ENCODE measurements around the gene HORMAD2.

HORMAD2 gene

DNA sequence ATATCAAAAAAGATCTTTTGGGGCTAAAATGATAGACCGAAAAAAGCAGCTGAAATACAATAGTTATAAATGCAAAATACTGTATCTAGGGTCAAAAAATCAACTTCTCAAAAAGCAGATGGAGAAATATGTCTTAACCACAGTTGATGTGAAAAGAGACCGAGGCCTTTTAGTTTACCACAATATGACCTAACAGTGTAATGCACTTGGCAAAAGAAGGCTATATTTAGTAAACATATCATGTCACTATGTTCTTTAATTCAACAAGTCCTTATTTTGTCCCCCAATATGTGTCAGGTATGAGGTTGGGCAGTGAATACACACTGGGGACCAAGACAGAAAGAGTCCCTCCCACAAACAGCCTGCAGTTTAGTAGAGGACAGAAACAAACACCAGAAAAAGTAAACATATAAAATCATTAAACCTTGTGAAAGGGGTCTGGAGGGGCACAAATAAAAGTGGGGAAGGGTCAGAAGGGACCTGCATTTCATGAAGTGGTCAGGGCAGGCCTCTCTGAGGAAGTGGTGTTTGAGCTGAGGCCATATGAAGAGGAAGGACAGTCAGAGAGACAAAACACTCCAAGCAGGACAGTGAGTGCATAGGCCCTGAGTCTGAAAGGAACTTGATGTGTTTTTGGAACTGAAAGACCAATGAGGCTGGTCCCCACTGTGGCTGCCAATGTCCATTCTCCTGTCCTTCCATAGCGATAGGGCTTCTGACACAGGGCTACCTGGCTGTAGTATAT lies 112.9 kb downstream of the HORMAD2 start:
- no peak overlapping the region for H3K4me3 ChIP-seq
- TF ChIP-seq, protein P1, sequence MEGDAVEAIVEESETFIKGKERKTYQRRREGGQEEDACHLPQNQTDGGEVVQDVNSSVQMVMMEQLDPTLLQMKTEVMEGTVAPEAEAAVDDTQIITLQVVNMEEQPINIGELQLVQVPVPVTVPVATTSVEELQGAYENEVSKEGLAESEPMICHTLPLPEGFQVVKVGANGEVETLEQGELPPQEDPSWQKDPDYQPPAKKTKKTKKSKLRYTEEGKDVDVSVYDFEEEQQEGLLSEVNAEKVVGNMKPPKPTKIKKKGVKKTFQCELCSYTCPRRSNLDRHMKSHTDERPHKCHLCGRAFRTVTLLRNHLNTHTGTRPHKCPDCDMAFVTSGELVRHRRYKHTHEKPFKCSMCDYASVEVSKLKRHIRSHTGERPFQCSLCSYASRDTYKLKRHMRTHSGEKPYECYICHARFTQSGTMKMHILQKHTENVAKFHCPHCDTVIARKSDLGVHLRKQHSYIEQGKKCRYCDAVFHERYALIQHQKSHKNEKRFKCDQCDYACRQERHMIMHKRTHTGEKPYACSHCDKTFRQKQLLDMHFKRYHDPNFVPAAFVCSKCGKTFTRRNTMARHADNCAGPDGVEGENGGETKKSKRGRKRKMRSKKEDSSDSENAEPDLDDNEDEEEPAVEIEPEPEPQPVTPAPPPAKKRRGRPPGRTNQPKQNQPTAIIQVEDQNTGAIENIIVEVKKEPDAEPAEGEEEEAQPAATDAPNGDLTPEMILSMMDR (IDR thresholded peaks at IDR 0.05): no peak
- no peak overlapping the region for H3K27ac ChIP-seq
- no peak for DNase-seq (ENCODE audit: low spot score)

DNA sequence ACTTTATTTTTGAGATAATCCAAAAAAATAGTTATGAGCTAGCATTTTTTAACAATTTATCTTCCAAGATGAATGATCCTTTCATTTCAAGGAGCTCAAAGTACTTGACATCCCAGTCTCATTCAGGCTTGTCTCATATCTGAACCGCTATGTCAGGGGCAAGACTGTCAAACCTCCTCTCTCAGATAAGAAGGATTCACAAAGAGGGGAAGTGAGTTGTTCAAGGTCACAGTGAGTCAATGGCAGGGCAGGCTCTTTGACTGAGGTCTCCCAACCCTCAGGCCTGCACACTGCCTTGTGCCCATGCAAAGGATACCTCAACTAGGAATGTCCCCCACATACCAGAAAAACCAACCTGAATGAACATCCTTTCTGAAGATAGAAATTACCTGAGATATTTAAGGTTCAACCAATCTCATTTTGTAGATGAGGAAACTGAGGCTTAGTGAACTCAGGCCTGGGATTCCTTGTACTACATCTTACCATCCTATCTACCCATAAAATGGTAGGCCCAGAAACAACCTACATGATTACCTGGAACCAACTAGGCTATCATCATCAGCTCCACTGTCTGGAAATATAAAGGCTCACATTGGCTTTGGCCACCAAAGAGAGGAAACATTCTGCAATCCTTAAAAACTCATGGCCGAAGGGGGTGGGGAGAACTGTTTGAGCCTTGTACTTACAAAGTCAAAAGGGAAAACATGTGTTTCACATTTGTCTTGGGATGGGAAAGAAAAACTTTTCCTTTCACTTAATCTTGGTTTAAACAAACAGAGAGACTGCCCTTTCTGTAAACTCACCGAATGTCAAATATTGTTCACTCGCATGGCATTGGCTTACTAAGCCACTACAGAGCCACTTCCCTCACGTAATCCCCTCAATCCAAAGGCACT lies 115.2 kb downstream of the HORMAD2 start:
- TF ChIP-seq, protein P1 (IDR thresholded peaks at IDR 0.05): no peak
- Histone ChIP-seq H3K27ac (peak overlapping the region; percentile 82 to 84), H3K4me3 (peak overlapping the region; percentile 55)
- no peak for DNase-seq (ENCODE audit: low spot score)

DNA sequence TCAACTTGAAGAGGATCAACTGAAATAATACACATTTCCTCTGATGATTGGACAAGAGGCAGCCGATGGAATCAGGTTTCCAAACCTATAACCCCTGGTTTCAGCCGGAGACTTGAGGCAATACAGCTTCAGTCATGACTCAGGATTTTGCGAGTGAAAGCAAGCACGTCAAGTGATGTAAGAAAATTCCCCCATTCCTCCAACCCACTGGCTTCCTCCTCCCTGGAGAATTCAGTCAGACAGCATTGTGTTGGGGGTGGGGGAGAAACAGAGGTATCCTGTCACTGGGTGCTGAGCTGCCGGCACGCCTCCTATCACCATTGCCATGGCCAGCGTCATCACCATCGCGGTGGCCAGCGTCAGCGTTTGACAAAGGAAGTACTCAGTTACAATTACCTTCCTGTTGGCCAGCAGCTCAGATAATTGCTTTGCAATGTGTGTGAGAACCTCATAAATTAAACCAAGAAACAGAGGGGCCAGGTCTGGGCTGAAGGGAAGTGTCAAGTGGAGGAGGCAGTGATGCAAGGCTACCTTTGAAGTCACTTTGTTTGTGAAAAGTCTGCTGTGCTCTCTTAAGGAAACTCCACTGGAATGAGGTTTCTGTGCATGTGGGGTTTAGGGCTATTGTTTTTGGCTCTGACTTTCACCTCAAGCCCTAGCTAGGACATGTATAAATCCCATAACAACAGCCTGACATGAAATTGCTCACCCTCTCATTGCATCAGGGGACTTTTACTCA lies 116.0 kb downstream of the HORMAD2 start:
- DNase-seq (ENCODE audit: low spot score): peak; percentile 92
- TF ChIP-seq, protein P1 (IDR thresholded peaks at IDR 0.05): no peak
- H3K27ac ChIP-seq: peak overlapping the region; percentile 82 to 84
- peak overlapping the region; percentile 55 for H3K4me3 ChIP-seq

DNA sequence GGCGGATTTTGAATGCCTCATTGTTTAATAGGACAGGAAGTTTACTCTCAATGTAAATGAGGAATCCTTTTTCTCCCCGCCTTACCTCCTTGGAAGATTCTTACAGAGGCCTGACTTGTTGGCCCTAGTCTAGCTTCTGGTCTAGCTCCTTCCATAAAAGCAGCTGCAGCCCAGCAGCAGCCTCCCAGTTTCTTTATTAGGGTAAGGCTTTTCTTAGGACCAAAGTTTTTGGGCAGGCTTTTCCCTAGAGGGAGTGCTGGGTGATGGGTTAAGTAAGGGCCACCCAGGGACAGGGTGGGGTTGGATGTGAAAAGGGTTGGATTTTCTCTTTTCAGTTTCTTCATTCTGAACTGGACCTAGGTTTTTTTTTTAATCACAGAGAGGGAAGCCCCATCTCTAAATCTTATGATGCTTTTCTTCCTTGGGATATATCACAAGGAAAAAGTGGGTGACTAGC lies 116.6 kb downstream of the HORMAD2 start:
- Histone ChIP-seq H3K27ac (peak overlapping the region; percentile 82 to 84), H3K4me3 (no peak overlapping the region)
- TF ChIP-seq, protein P1 (IDR thresholded peaks at IDR 0.05): no peak
- DNase-seq (ENCODE audit: low spot score): no peak

DNA sequence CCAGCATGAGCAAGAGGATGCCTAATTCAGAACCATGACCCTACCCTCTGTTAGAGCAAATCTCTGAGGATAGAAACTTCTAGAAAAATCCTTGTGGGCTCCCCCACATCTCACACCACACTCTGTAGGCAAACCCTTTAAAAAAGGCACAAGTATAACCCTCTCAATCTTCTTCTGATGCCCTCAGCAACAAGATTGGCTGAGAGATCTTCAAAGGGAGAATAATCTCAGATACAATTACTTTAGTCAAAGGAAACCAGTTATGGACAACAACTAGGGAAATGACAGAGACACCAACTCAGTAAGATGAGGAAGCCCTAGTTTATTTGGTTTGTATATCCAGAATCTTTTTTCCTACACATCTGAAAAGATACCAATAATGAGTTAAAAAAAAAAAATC lies 117.1 kb downstream of the HORMAD2 start:
- Histone ChIP-seq H3K27ac (peak overlapping the region; percentile 82 to 84), H3K4me3 (no peak overlapping the region)
- DNase-seq (ENCODE audit: low spot score): no peak
- TF ChIP-seq, protein P1 (IDR thresholded peaks at IDR 0.05): no peak

DNA sequence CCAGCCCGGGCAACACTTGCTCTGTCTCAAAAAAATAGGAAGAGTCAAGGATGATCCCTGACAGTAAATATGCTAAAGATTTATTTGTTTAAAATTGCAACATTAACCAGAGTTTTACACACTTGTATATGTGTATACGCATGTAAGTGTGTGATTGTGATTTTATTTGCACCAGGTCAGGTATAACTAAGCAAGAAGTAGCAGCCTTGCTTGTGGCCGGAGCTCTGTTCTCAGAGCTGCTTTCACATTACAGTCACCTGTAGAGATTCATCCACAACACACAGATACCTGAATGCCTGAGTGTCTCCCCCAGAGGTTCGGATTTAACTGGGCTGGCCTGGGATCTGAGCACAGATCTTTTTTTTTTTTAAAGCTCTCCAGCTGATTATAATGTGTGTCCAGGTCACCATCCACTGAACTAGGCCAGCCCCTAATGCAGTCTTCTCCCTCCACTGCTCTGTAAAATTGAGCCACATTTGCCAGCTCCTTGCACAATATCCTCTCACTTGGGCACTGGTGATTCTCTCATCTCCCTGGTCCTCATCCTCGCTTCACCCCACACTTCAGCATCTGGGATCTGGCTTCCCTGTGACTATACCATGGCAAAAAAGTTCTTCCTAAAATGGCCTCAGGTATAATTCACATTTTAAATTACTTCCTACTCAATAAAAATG lies 118.0 kb downstream of the HORMAD2 start:
- H3K27ac ChIP-seq: no peak overlapping the region

More for the DNA sequence above, 118.0 kb downstream of the HORMAD2 start:
- no peak overlapping the region for H3K4me3 ChIP-seq
- TF ChIP-seq, protein P1 (IDR thresholded peaks at IDR 0.05): no peak
- no peak for DNase-seq (ENCODE audit: low spot score)

Data from coronary artery (tissue), 2 donors.